GM18511 (cell line): Measurements from ENCODE around the gene MKLN1.
"Not testable (repeated sequence)": the region's sequence is repeated elsewhere in the genome, so short reads cannot be mapped to it uniquely, and the experiment has no call there.

ENCODE experiments used
- ATAC-seq: cut with Tn5 transposase; IDR thresholded peaks from one replicate; pipeline ENCODE4 v1.9.1; 2021; ENCODE audit warnings: mild to moderate bottlenecking, moderate library complexity; ENCODE audit not compliant: unreplicated experiment

Gene MKLN1

GRCh38 chr7:131327626-131328376 is at the start of gene MKLN1:
Gene MKLN1, plus strand, starts transcription at chr7:131327876. Its CDS starts 24 bp downstream, at chr7:131327900.
- ATAC-seq = peak; percentile 93

- no peak for ATAC-seq
Observed at GRCh38 chr7:131279044-131279443, 48.6 kb upstream of the MKLN1 start.

GRCh38 chr7:131281266-131282048 is 46.2 kb upstream of the MKLN1 start:
- no peak for ATAC-seq

- ATAC-seq = no peak
Observed at GRCh38 chr7:131284702-131285419, 42.8 kb upstream of the MKLN1 start.

GRCh38 chr7:131285556-131285955 is 42.1 kb upstream of the MKLN1 start:
- no peak for ATAC-seq

- ATAC-seq = no peak
Observed at GRCh38 chr7:131288450-131288849, 39.2 kb upstream of the MKLN1 start.

GRCh38 chr7:131289051-131289450 is 38.6 kb upstream of the MKLN1 start:
- no peak for ATAC-seq

GRCh38 chr7:131292141-131292905 is 35.4 kb upstream of the MKLN1 start:
- no peak for ATAC-seq

GRCh38 chr7:131293018-131293417 is 34.7 kb upstream of the MKLN1 start:
- ATAC-seq = no peak

- no peak for ATAC-seq
Observed at GRCh38 chr7:131294553-131294952, 33.1 kb upstream of the MKLN1 start.

- ATAC-seq = no peak
Observed at GRCh38 chr7:131298608-131298992, 29.1 kb upstream of the MKLN1 start.

GRCh38 chr7:131299074-131299473 is 28.6 kb upstream of the MKLN1 start:
- no peak for ATAC-seq

GRCh38 chr7:131300078-131300477 is 27.6 kb upstream of the MKLN1 start:
- no peak for ATAC-seq

GRCh38 chr7:131300572-131301466 is 26.9 kb upstream of the MKLN1 start:
- ATAC-seq = no peak

GRCh38 chr7:131302446-131302845 is 25.2 kb upstream of the MKLN1 start:
- no peak for ATAC-seq

GRCh38 chr7:131302876-131303707 is 24.6 kb upstream of the MKLN1 start:
- ATAC-seq = no peak

GRCh38 chr7:131305152-131305551 is 22.5 kb upstream of the MKLN1 start:
- no peak for ATAC-seq

- not testable (repeated sequence) for ATAC-seq
Observed at GRCh38 chr7:131306041-131306440, 21.6 kb upstream of the MKLN1 start.

- no peak for ATAC-seq
Observed at GRCh38 chr7:131306777-131307176, 20.9 kb upstream of the MKLN1 start.
